BE2C (cell line): ENCODE measurements around the gene ANXA3.

Experiments
- DNase-seq: peaks from one replicate; pipeline ENCODE4 v3.0.0-alpha.2; 2020
- H3K27me3 ChIP-seq: fragments of 250-450 bp; sonication (Bioruptor Pico); 2 replicates; pipeline ENCODE4 v1.5.1; 2020; ENCODE audit warnings: mild to moderate bottlenecking
- H3K36me3 ChIP-seq: fragments of 250-450 bp; sonication (Bioruptor Pico); 2 replicates; pipeline ENCODE4 v1.5.1; 2020; ENCODE audit warnings: mild to moderate bottlenecking
- H3K4me1 ChIP-seq: fragments of 250-450 bp; sonication (Bioruptor Pico); 2 replicates; pipeline ENCODE4 v1.5.1; 2020
- H3K4me3 ChIP-seq: 2 replicates; pipeline ENCODE4 v1.5.1; 2011; ENCODE audit warnings: low read depth, low read length
- H3K9me3 ChIP-seq: fragments of 250-450 bp; sonication (Bioruptor Pico); 2 replicates; pipeline ENCODE4 v1.5.1; 2020
- TF ChIP-seq, protein P1 (sequence below): IDR thresholded peaks from 2 replicates; pipeline ENCODE4 v1.5.1; 2012; ENCODE audit warnings: mild to moderate bottlenecking, low read depth, low read length

ANXA3 gene

DNA sequence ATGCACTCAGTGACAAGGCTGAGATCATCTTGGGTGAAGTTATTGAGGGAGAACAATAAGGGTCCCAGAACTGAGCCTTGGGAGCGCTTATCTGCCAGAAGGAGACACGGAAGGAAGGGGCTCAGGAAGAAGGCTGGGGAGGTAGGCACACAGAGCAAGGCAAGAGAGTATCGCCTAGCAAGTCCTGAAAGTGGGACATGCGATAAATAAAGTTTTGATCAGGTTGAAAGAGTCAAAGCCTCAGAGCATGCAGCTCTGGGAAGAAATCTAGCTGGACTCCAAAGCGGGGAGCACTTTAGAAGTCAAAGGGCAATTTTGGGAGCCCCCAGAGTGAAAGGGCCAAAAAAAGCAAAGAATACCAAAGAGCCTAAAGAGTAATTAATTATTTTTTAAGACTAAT, 17.7 kb upstream of the ANXA3 start:
- Histone ChIP-seq H3K4me3 (no peak overlapping the region), H3K36me3 (peaks cover 12% of the 10 kb centered on the region; the same call in 1 of the 2 replicates), H3K9me3 (no peaks in the 10 kb centered on the region; the same call in 1 of the 2 replicates), H3K4me1 (no peaks in the 10 kb centered on the region), H3K27me3 (no peaks in the 10 kb centered on the region)
- no peak for DNase-seq
- TF ChIP-seq, protein P1, sequence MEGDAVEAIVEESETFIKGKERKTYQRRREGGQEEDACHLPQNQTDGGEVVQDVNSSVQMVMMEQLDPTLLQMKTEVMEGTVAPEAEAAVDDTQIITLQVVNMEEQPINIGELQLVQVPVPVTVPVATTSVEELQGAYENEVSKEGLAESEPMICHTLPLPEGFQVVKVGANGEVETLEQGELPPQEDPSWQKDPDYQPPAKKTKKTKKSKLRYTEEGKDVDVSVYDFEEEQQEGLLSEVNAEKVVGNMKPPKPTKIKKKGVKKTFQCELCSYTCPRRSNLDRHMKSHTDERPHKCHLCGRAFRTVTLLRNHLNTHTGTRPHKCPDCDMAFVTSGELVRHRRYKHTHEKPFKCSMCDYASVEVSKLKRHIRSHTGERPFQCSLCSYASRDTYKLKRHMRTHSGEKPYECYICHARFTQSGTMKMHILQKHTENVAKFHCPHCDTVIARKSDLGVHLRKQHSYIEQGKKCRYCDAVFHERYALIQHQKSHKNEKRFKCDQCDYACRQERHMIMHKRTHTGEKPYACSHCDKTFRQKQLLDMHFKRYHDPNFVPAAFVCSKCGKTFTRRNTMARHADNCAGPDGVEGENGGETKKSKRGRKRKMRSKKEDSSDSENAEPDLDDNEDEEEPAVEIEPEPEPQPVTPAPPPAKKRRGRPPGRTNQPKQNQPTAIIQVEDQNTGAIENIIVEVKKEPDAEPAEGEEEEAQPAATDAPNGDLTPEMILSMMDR, result no peak

DNA sequence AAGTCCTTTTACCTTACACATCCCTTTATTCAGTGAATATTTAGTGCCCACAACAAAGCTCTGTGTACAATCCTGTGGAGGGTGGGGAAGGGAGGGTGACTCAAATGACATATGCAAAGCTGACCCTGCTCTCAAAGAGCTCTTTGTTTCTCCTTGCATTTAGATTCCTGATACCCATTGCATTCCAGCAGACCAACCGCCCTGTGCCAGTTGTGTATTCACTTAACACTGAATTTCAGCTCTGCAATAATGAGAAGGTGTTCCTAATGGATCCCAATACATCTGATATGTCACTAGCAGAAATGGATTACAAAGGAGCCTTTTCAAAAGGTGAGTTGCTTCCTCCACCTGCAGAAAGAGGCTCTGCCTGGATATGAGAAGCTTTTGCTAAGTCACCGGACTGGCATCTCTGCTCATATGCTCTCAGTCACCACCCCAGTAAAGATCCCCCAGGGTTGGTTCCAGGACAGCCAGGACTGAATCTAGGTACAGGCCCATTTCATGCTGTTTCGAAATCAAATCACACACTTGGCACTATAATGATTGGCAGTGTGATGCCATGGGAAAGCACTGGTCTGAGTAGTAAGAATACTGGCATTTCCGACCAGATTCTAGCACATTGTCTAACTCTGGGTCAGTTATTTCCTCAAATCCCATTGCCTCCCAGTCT, 17.1 kb upstream of the ANXA3 start:
- TF ChIP-seq, protein P1, result no peak
- no peak for DNase-seq
- Histone ChIP-seq H3K36me3 (peaks cover 12% of the 10 kb centered on the region; the same call in 1 of the 2 replicates), H3K27me3 (no peaks in the 10 kb centered on the region), H3K4me1 (no peaks in the 10 kb centered on the region), H3K4me3 (no peak overlapping the region), H3K9me3 (no peaks in the 10 kb centered on the region; the same call in 1 of the 2 replicates)

DNA sequence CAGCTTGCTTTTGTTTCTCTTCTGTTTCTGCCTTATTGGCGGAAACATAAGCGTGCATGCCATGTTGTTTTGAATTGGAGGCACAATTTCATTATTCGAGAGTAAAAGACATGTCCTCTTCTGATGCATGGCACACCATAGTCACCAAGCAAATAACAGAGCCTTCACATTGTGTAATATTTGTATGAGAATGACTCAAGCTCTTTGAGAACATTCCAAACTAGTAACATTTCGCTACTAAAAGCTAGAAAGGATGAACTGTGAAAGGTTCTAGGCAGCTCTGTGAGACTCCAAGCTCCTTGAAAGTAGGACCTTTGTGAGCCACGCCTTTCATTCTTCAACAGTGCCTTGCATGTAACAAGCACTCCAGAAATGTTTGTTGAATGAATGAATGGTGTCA, 9.2 kb upstream of the ANXA3 start:
- TF ChIP-seq, protein P1, result no peak
- no peaks in the 10 kb centered on the region for H3K9me3 ChIP-seq
- no peak for DNase-seq
- H3K36me3 ChIP-seq, result peaks cover 9% of the 10 kb centered on the region
- H3K4me3 ChIP-seq, result no peak overlapping the region
- no peaks in the 10 kb centered on the region for H3K4me1 ChIP-seq
- no peaks in the 10 kb centered on the region for H3K27me3 ChIP-seq

DNA sequence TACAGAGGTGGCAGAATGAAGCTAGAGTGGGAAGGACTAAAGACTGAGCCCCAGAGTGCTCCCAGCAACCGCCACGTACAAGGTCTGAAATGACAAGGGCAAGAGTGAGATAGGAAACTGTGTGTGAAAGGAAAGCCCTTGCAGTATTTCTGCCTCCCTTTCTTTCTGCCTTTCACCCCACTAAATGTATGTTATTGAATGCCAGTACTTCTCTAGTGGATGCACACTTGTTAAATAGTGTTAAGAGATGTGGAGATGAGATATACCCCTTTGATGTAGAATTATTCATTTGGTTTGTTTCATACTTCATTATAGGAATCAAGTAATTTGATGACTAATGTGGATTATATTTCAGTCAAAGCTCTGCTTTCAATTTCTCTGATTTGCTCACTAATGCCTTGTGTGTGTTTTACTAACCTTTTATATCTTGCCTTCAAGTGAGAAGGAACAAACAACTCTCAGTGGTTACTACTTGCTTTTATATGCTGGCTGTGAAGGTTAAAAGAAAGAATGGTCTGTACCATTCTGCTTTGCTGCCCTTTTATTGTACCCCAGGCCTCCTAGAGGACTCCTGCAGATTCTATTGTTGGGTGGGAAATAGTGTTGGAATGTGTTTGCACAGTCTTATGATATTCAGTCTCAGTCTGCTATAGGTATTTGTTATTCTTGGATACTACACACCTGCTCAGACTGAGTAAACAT, 8.0 kb upstream of the ANXA3 start:
- Histone ChIP-seq H3K4me3 (no peak overlapping the region), H3K36me3 (peaks cover 9% of the 10 kb centered on the region), H3K9me3 (no peaks in the 10 kb centered on the region), H3K4me1 (no peaks in the 10 kb centered on the region), H3K27me3 (no peaks in the 10 kb centered on the region)
- no peak for DNase-seq
- TF ChIP-seq, protein P1, result no peak

DNA sequence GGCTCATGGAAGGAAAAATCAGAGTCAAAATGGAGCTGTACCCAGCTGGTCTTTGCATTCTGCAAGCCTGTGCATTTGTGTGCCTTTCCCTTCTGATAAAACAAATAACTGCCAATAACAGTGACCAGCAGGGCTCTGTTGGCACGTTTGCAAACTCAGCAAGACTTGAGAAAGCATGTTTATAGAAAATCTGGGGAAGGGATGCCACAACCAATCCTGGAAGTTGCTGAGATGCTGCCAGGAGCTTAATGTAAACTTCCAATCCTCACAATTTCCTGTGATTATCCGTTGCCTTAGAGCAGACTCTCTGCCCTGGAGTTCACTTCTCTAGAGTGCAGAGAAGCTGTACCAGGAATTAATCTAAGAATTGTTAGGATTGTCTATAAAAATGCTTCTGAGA, 6.9 kb upstream of the ANXA3 start:
- H3K9me3 ChIP-seq, result no peaks in the 10 kb centered on the region
- peaks cover 9% of the 10 kb centered on the region for H3K36me3 ChIP-seq
- DNase-seq, result no peak
- no peaks in the 10 kb centered on the region for H3K4me1 ChIP-seq
- TF ChIP-seq, protein P1, result no peak
- H3K27me3 ChIP-seq, result no peaks in the 10 kb centered on the region
- no peak overlapping the region for H3K4me3 ChIP-seq
